Left ventricle myocardium superior (tissue), 1 donor: ENCODE data around the gene CD55. TPM values are rescaled to one million over a fixed set of nuclear protein-coding genes. Genes with fewer than 3 reads are reported as not detected.
"Not testable (repeated sequence)": the region's sequence is repeated elsewhere in the genome, so short reads cannot be mapped to it uniquely, and the experiment has no call there.

Experiments used
- ATAC-seq: fragments of 200-7000 bp; cut with Tn5 transposase; one replicate; pipeline ENCODE4 v1.9.1; 2020; ENCODE audit warnings: mild to moderate bottlenecking, moderate library complexity
- DNase-seq: peaks from one replicate; pipeline ENCODE4 v3.0.0-alpha.2; 2020
- intact Hi-C: fragments of 100-400 bp; cut with micrococcal nuclease; formaldehyde crosslinking; loops from one replicate; pipeline ENCODE4 v1.11.0; 2022
- total RNA-seq: library from RNA; stranded (reverse); fragmentation: NEBNext Ultra II Directional; extraction: Animal tissue kit (Norgen Biotek cat#: 25700); gene quantifications from one replicate; pipeline ENCODE4 v1.2.1, GENCODE V29; 2021
- donor health status: DM: no; HTN: yes; CAD: no; lungs with severe emphysema.

Gene CD55
- total RNA-seq, 1 donor from 2014 or later, result 72.7 TPM

- ATAC-seq (peak; percentile 70), DNase-seq (no peak)
- intact Hi-C loops, result no loop called here
Observed at GRCh38 chr1:207302618-207303393, 18.7 kb upstream of the CD55 start.

- ATAC-seq (no peak), DNase-seq (no peak)
- intact Hi-C loops, result no loop called here
Observed at GRCh38 chr1:207304710-207305488, 16.6 kb upstream of the CD55 start.

GRCh38 chr1:207305489-207305873 lies 16.0 kb upstream of the CD55 start:
- no peak for ATAC-seq
- intact Hi-C loops, result no loop called here

GRCh38 chr1:207306023-207306422 lies 15.5 kb upstream of the CD55 start:
- DNase-seq, result no peak
- no peak for ATAC-seq
- intact Hi-C loops, result no loop called here

More at GRCh38 chr1:207305489-207305873, 16.0 kb upstream of the CD55 start:
- DNase-seq, result no peak

- no peak for ATAC-seq
- DNase-seq, result no peak
Observed at GRCh38 chr1:207306603-207307002, 14.9 kb upstream of the CD55 start.

GRCh38 chr1:207308451-207309190 lies 12.9 kb upstream of the CD55 start:
- ATAC-seq, result no peak
- intact Hi-C loops, result no loop called here
- DNase-seq, result no peak

More at GRCh38 chr1:207306603-207307002, 14.9 kb upstream of the CD55 start:
- intact Hi-C loops, result no loop called here

- DNase-seq (peak; percentile 31), ATAC-seq (peak; percentile 86)
- intact Hi-C loops, result no loop called here
Observed at GRCh38 chr1:207309745-207310273, 11.7 kb upstream of the CD55 start.

GRCh38 chr1:207311888-207312603 lies 9.4 kb upstream of the CD55 start:
- intact Hi-C loops, result no loop called here
- DNase-seq (no peak), ATAC-seq (no peak)

- intact Hi-C loops, result no loop called here
- DNase-seq (no peak), ATAC-seq (no peak)
Observed at GRCh38 chr1:207312604-207312920, 8.9 kb upstream of the CD55 start.

- no peak for DNase-seq
- intact Hi-C loops, result no loop called here
- ATAC-seq, result no peak
Observed at GRCh38 chr1:207313131-207313530, 8.3 kb upstream of the CD55 start.

GRCh38 chr1:207314816-207315215 lies 6.7 kb upstream of the CD55 start:
- ATAC-seq, result no peak

GRCh38 chr1:207315435-207315834 lies 6.0 kb upstream of the CD55 start:
- intact Hi-C loops, result no loop called here
- no peak for ATAC-seq
- DNase-seq, result no peak

More at GRCh38 chr1:207314816-207315215, 6.7 kb upstream of the CD55 start:
- intact Hi-C loops, result no loop called here
- DNase-seq, result no peak

GRCh38 chr1:207316141-207316540 lies 5.3 kb upstream of the CD55 start:
- ATAC-seq, result no peak

GRCh38 chr1:207316622-207317391 lies 4.7 kb upstream of the CD55 start:
- intact Hi-C loops, result no loop called here
- ATAC-seq, result no peak
- no peak for DNase-seq

More at GRCh38 chr1:207316141-207316540, 5.3 kb upstream of the CD55 start:
- no peak for DNase-seq
- intact Hi-C loops, result no loop called here

- intact Hi-C loops, result no loop called here
- ATAC-seq (no peak), DNase-seq (no peak)
Observed at GRCh38 chr1:207317561-207317960, 3.9 kb upstream of the CD55 start.

- ATAC-seq, result no peak
- intact Hi-C loops, result no loop called here
Observed at GRCh38 chr1:207318072-207318619, 3.3 kb upstream of the CD55 start.

GRCh38 chr1:207319199-207319598 lies 2.3 kb upstream of the CD55 start:
- ATAC-seq (no peak), DNase-seq (no peak)
- intact Hi-C loops, result no loop called here

More at GRCh38 chr1:207318072-207318619, 3.3 kb upstream of the CD55 start:
- DNase-seq, result no peak

- DNase-seq, ATAC-seq, intact Hi-C loops: not testable (repeated sequence)
Observed at GRCh38 chr1:207320105-207320504, 1.4 kb upstream of the CD55 start.
